ENCODE results near the gene UGT2B11.

DNA sequence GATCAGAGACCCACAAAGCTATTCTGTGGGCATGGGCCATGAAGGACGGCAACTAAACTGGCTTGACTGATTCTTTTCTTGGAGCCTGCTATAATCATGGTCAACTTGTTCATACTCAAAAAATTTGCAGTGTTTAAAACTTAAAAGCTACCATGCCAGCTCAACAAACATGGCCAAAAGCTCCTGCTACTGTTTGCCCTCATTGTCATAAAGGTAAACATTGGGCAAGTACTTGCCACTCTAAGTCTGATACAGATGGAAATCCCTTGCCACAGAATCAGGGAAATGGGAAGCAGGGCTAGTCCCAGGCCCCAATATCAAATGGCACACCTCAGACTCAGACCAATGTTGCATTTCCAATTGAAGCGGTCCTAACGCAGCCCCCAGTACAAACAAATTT is 20.4 kb downstream of the UGT2B11 start:
- no peak for TF ChIP-seq POLR2A (IDR thresholded peaks at IDR 0.05)
- TF ChIP-seq, protein P1, sequence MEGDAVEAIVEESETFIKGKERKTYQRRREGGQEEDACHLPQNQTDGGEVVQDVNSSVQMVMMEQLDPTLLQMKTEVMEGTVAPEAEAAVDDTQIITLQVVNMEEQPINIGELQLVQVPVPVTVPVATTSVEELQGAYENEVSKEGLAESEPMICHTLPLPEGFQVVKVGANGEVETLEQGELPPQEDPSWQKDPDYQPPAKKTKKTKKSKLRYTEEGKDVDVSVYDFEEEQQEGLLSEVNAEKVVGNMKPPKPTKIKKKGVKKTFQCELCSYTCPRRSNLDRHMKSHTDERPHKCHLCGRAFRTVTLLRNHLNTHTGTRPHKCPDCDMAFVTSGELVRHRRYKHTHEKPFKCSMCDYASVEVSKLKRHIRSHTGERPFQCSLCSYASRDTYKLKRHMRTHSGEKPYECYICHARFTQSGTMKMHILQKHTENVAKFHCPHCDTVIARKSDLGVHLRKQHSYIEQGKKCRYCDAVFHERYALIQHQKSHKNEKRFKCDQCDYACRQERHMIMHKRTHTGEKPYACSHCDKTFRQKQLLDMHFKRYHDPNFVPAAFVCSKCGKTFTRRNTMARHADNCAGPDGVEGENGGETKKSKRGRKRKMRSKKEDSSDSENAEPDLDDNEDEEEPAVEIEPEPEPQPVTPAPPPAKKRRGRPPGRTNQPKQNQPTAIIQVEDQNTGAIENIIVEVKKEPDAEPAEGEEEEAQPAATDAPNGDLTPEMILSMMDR (IDR thresholded peaks at IDR 0.05 in 4 of 5, conservative IDR thresholded peaks at IDR 0.05 in 1 of 5), result no peak
